ENCODE data around the gene PLAAT5.

GRCh38 chr11:63480039-63480438 is 10.9 kb downstream of the PLAAT5 start:
- TF ChIP-seq, protein P1, sequence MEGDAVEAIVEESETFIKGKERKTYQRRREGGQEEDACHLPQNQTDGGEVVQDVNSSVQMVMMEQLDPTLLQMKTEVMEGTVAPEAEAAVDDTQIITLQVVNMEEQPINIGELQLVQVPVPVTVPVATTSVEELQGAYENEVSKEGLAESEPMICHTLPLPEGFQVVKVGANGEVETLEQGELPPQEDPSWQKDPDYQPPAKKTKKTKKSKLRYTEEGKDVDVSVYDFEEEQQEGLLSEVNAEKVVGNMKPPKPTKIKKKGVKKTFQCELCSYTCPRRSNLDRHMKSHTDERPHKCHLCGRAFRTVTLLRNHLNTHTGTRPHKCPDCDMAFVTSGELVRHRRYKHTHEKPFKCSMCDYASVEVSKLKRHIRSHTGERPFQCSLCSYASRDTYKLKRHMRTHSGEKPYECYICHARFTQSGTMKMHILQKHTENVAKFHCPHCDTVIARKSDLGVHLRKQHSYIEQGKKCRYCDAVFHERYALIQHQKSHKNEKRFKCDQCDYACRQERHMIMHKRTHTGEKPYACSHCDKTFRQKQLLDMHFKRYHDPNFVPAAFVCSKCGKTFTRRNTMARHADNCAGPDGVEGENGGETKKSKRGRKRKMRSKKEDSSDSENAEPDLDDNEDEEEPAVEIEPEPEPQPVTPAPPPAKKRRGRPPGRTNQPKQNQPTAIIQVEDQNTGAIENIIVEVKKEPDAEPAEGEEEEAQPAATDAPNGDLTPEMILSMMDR (IDR thresholded peaks at IDR 0.05): no peak
- TF ChIP-seq GATA3 (IDR thresholded peaks at IDR 0.05; ENCODE audit: borderline replicate concordance) (no peak), REST (IDR thresholded peaks at IDR 0.05) (no peak), SMC3 (IDR thresholded peaks at IDR 0.05) (no peak), BHLHE40 (IDR thresholded peaks at IDR 0.05; ENCODE audit: low read depth, low read length) (no peak), KDM1A (IDR thresholded peaks at IDR 0.05; ENCODE audit: low read depth) (no peak)

Data from A549 (cell line).